ENCODE results near the gene CD109.

Gene CD109

DNA sequence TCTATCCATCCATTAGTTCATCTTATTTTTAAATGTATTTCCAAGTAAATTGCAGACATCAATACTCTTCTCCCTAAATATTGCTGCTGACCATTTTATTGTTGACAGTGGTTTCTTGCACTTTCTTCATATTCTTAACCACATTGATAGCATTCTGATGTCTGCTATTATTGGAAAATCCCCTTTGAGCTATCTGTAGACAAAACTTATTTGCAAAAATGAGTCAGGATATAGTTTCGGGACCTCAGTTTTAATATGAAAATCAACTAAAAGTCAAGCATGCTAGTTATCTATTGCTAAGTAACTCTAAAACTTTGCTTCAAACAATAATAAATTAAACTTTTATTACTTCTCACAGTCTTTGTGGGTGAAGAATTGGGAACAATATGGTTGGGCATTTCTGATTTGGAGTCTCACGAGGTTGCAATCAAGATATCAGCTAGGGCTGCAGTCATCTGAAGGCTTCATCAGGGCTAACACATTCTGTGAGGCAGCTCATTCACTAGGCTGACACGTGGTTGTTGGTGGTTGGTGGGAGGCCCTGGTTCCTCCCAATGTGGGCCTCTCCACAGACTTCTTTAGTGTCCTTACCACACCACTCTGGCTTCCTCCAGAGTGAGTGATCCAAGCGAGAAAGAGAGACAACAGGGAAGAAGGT is 32.7 kb downstream of the CD109 start:
- no peak for DNase-seq

DNA sequence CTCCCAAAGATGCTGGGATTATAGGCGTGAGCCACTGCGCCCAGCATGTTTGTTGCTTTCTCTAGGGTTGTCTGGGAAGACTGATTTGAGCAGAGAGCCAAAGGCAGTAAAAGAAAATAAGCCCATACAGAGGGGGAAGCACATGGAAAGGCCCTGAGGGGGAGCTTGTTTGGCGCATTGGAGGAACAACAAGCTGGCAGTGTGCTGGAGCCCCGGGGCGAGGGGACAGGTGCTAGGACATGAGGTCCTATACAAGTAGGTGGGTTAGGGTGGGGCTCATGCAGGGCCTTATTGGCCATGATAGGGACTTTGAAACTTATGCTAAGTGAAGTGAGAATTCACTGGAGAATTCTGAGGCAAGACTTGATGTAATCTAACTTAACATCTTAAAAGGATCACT is 35.3 kb downstream of the CD109 start:
- no peak for DNase-seq

DNA sequence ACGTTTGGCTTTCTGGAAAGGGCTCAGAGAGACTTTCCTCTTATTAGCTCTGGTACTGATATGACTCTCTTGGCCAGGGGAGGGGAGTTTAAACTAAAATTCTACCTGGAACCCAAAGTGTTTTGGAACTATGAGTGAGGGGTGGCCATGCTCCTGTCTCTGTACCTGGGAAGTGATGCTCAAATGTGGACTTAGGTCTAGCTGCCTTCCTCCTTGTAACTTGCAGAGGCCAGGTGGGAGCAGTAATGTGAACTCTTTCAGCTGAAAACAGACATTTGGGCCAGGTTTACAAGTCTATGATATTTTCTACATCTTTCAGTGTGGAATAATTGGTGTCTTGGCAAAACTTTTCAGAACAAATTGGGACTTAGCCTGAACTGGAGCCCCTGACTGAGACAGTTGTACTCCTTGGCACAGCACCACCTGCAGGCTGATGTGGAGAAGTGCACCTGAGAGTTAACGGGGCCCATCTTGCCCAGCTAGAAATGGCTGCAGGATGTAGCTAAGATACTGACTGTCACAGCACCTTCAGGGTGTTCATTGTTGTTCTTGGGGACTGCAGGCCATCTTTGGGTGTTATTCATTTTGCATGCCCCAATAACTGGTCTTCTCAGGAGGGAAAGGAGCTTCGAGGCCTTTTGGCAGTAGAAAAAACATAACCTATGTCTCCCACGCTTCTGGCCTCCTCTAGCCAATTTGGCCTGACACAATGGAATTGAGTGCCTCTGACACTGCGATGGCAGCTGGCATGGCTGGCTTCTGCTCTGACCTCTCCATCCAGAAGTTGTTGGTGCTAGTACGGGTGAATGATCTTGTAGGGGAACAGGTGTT is 37.1 kb downstream of the CD109 start:
- DNase-seq: peak; percentile 36

DNA sequence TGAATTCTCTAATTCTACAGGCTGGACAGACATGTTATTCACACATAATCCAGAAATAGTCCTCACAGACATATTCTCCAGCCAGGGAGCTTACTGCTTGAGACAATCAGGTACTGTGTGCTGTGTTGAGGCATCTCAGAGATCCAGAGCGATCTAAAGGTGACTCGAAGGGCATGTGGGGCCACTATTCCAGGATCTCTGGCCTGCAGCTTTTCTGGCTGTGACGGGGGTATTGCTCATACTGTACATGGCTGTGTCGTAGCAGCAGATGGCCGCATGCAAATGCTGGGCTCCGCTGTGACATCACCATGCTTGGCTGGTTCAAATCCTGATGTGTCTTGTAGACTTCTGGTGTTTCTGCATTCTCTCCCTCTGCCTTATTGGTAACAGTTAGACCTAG is 37.8 kb downstream of the CD109 start:
- DNase-seq: no peak

DNA sequence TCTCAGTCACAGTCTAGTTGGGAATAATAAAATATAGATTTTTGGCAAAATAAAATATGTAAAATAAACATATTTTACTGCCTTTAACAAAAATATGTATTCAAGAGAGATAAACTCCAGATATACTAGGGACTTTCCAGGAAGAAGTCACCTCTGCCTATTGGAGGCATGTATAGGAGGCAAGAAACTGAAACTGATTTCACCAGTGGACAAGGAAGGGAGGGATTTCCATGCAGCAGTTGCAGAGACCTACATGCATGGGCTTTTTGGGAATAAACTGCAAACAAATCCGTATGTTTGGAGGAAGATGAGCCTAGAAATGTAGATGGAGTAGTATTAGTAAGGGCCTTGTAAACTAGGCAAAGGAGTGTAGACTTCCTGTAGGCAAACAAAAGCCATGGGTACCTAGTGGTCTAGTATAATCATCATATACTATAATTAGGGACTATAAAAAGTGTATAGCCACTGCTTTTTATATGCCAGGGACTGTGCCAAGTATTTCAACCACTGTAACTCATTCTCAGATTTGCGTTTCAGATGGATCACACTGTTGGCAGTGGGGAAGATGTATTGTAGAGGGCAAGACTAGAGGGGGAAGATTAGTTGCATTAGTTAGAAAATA is 38.9 kb downstream of the CD109 start:
- DNase-seq: no peak

DNA sequence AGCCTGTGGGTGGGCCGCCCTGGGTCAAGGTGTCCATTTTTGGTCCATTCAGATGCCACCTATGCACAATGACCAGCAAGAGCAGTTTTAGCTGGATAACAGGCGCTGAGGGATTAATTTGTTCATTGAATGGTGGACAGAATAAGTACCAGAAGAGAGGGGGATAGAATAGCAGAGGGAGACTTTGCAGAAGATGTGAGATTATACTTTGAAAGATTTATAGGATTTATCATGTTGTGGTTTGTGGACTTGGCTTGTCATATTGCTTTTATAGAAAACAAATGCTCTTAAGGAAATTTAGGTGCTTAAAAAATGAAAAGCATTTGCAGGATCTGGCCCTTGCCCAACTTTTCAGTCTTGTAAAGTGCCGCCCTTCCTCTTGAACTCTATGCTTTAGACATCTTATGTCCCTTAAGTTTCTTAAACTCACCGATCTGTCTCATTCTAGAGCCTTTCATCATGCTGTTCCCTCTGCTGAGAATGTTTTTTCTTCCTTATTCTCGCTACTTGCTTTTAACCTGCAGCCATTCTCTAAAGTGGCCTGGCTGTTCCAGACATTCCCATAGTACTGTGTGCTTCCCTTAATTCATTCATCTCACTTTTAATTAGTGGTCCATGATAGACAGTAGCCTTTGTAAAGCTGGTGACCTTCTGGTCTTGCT is 42.5 kb downstream of the CD109 start:
- DNase-seq: no peak

DNA sequence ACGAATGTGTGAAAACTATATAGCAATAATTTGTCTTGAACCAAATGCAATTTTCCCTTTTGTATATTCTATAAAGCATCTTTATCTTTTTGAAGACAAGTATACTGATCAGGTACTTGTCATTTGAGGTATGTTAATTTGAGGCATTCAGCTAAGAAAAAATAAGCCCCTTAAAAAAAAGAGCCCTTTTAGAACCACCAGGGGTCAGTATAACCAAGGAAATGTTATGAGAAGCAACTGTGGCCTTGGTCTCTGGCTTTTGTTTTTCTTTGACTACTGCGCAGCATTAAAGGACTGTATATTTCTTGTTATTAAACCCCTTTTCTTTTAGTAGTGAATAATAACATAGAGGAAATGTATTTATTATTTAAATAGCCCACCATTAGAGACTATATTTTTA is 43.1 kb downstream of the CD109 start:
- DNase-seq: peak; percentile 52

DNA sequence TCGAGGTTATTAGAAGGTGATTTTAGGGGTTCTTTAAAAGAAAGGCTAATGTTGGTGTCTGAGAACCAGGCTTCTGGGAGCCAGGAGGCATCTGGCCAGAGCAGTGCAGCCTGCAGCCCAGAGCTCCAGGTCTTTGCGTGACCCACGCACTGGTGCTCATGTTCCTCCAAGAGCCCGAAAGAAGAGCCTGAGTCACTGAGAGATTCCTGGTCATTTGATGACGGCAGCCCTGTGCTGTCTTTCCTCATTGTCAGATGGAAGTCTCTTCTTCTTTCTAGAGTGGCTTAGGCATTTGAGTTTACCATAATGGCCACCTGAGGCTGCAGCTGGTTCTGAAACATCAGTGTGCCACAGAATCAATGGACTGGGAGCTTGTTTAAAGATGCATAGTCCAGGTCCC is 46.4 kb downstream of the CD109 start:
- DNase-seq: no peak

DNA sequence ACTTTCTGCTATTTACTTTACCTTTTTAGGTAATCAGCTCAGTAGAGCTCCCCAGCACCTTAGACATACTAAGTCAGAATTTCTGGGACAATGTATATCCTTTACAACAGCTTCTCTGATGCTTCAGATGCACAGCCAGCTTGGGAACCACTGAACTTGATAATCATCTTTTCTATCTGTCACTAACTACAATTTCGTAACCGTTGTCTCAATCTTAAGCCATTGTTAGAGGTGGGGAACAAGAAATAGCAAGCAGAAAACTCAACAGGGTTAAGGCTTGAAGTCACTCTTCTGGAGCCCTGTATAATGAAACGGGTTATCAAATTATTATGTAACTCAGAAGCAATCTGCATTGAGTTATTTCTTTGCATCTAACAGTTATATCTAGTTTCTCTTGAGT is 47.1 kb downstream of the CD109 start:
- no peak for DNase-seq

DNA sequence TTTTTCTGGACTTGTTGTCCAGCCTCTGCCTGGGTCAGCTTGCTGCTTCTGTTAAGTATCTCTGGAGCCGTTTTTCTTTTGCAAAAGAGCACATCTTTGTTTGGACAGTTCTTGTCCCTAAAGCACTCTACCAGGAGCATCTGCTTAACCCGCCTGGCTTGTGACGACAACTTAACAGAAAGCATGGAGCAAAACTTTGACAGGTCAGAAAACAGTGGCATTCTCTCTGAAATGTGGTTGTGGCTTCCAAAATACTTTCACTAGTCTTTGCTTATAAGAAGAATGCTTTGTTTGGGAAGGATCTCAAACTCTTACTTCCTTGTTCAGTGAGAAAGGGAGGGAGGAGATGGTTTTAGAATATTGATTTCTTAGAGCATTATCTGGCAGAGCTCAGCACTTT is 47.6 kb downstream of the CD109 start:
- no peak for DNase-seq

DNA sequence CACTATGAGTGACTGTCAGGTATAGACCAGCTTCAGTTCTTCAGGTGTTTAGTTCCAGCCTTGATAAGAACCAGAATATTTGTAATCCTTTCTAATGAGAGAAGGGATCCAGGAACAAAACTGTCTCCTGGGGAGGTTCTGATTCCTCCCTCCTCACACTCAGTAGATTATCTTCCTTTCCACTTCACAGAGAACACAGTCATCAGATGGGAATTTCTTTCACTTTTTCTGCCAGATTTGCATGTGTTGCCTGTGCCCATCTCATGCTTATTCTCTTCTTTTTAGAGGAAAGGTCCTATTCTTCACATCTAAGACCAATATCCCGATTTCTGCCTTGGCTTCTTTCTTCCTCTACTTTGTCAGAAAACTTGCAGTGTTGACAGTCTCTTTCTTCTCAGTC is 50.8 kb downstream of the CD109 start:
- no peak for DNase-seq

DNA sequence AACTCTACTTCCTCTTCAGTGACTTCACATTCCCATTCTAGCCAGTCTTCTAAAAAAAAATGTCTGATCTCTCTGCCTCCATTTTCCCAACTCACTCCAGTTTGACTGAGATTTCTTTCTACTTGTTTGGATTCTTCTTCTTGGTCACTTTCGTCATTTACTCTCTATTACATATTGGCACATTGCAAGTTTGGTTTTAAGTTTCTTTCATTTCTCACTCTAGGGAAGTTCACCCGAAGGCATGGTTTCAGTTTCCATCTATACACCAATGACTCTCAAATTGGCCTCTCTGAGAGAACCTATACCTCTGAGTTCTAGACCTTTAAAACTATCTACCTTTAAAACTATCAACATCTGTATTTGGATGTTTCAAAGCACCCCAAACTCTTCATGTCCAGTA is 51.3 kb downstream of the CD109 start:
- DNase-seq: no peak

DNA sequence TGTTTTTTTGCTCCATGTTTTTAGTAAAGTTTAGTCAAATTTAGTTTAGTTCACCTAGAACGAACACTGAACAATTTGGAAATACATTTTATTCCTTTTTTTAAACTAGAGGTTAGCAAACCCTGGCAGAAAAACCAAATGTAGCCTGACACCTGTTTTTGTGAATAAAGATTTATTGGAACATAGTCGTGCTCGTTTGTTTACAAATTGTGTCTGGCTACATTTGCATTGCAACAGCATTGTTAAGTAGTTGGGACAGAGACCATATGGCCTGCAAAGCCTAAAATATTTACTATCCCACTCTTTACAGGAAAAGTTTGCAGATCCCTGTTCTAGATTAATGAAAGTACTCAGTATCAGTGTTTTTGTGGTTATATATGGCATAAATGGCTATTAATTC is 56.9 kb downstream of the CD109 start:
- DNase-seq: no peak

DNA sequence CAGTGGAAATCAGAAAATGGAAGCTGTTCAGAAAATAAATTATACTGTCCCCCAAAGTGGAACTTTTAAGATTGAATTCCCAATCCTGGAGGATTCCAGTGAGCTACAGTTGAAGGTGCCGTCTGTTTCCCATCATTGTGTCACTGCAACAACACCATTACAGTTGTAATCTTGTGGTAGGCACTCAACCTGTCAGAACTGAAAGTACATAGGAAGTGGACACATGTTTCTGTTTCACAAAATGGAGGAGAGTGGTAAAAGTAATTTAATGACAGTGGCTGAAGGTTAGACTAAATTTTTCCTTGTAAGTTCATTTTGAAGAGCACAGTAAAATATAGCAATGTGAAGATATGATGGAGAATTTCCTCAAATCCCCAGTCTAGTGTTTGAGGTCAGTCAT is 70.0 kb downstream of the CD109 start:
- DNase-seq: no peak

DNA sequence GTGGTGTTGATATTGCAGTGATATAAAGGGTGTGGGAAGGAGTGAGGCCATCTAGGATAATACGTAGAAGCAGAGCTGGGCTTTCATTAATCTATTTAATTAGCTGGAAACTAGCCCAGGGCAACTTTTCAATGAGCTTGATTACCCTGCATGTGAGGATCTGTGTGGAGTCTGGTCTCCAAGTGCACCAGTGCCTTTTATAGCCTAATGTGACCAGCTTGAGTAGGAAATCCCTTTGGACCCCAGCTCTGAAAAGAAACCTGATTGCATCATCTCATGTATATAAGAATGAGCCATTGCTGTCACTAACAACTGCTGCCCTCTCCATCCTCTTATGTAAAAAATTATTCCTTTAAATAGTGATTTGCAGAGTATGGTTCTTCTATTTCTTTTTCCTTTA is 72.6 kb downstream of the CD109 start:
- DNase-seq: no peak

DNA sequence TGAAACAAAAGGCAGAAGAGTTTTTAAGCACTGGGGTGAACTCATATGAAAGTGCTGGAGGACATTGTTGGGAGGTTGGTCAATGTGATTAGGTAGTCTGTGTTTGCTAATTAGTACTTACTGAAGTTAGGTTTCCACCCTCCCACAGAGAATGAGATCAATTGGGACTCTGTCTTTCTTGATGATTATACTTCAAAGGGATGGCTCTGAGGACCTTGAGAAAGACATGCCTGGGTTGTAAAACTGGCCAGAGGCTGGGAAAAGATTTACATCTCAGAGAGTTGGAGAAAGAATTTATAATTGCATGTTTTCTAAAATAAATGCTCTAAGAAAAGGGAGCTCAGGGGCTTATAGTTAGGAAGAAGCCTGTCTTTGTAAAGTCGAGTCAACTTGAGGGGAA is 74.0 kb downstream of the CD109 start:
- no peak for DNase-seq

DNA sequence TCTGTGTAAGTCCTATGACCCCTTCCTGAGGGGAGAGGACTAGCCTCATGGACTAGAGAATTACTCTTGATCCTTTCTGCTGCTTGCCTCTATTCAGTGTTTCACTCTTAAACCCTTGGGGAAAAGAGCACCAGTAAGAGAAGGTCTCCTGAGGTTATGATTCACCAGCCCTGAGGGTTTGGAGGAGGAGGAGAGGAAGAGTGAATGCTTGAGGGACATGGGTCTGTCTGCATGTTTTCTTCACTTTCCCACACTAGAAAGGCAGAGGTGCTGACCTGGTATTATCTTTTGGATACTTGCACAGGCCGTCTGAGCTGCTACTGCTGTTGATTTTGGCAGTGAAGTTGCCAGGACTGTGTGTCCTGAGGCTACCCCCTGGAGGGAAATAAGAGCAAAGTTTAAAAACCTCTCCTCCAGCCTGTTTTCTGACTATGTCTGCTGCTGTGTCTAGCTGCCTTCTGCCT is 78.3 kb downstream of the CD109 start:
- no peak for DNase-seq

DNA sequence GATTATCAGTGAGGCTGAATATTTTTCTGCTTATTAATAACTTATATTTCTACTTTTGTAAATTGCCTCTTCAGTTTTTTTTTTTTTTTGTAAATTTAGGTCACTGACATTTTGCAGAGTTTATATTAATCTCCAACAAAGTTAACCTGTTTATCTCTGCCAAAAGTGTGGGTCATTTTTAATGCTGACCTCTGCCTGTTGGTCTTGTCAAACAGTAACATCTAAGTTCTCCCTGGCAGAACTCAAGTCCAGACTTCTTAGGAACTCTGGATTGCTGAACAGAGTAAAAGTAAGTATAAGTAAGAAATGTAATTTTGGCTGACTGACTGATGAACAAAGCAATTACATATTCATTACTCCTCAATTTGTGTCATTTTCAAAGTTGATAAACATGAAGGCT is 83.9 kb downstream of the CD109 start:
- DNase-seq: no peak

DNA sequence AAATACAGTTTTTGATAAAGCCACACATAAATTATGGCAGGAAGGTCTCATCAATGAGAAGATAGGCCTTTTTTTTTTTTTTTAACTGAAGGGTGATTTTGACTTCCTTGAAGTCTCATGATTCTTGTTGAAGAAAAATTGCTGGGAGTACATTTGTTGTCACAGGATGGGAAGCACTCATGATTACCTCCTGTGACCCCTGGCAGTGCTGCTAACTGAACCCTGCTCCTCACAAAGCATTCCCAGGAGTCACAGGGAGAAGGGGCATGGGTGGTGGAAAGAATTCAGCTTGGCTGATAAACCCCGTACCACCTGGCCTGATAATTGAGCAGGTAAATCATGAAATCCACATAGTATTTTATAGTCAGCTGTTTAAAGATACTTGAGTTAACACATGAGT is 86.9 kb downstream of the CD109 start:
- no peak for DNase-seq

DNA sequence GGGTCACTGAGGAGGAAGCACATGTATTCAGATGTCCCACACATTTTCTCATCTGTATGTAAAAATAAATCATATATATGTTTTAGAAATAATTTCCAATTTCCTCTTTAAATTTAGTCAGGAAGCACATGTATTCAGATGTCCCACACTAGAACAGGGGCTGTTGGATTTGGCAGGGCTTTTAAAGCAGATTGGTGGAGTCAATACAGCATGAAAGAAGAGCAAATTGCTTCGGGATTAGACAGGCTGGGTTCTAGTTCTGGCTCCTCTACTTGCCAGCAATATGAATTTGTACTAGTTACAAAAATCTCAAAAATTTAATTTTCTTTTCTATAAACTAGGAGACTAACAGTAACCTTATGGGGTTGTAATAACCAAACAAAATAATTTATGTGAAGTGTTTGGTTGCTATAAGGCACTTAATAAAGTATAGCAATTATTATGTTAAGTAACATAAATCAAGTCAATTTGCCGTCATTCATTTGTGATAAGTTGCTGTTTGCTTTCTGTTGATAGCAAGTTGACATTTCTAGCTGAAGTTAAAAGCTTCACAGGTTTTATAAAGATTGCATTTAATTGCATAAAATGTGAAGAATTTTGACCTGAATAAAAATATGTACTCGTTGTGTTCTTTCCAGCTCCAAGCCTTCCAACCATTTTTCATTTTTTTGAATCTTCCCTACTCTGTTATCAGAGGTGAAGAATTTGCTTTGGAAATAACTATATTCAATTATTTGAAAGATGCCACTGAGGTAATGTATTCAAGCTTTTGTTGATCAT is 88.9 kb downstream of the CD109 start:
- DNase-seq: no peak

DNA sequence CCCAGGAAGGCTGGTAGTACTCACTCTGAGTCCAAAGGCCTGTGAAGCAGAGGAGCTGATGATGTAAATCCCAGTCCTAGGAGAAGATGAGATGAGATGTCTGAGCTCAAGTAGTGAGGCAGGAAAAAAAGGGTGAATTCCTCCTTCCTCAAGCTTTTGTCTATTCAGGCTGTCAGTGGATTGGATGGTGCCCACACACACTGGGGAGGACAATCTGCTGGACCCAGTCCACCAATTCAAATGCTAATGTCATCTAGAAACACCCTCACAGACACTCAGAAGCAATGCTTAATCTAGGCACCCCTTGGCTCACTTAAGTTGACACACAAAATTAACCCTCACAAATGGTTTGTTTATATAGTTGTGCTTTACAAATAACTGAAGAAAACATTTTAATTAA is 94.6 kb downstream of the CD109 start:
- no peak for DNase-seq

DNA sequence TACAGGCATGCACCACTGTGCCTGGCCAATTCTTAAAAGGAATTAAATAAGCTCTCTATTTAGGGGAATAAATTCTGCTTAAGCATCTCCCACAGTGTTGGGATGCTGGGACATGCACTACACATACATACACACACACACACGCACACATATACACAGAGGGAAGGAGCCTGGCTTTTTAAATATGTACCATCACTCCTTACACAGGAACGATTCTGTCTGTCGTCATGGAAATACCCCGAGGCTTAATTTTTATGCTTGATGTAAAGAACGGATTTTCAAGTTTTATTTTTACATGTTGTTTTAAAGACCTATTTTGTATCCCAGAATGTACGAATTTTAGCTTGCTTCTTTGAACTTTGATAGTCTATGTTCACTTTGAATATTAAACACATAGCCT is 95.3 kb downstream of the CD109 start:
- DNase-seq: no peak

DNA sequence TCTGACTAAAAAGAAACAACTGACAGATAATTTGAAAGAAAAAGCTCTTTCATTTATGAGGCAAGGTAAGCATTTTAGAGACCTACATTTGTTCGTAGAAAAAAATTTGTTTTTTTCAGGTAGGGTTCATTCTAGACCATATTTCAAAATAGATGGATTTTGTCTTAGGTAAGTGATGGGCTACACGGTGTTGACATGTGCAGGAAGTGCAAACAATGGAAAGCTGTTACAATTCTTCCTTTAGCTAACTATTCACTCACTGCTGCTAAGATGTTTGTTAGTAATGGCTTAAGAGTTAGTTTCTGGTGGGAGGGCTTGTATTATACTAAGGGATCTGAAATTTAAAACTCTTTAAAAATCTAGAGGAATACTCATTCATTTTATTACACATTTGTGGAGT is 96.7 kb downstream of the CD109 start:
- DNase-seq: no peak

Measured in NCI-H1694 (cell line).